B cell (primary cell): ENCODE results near the gene RNPEPL1.

Experiments used
- EZH2 ChIP-seq: IDR thresholded peaks from 2 replicates; pipeline ENCODE4 v1.6.1; 2012; ENCODE audit warnings: borderline replicate concordance, low read depth, mild to moderate bottlenecking, moderate library complexity, low read length; ENCODE audit not compliant: insufficient read depth, poor library complexity, severe bottlenecking
- TF ChIP-seq, protein P1 (sequence below): fragments of 200-600 bp; IDR thresholded peaks from one replicate; pipeline ENCODE4 v1.8.0; 2022; ENCODE audit warnings: antibody characterized with exemption, mild to moderate bottlenecking

DNA sequence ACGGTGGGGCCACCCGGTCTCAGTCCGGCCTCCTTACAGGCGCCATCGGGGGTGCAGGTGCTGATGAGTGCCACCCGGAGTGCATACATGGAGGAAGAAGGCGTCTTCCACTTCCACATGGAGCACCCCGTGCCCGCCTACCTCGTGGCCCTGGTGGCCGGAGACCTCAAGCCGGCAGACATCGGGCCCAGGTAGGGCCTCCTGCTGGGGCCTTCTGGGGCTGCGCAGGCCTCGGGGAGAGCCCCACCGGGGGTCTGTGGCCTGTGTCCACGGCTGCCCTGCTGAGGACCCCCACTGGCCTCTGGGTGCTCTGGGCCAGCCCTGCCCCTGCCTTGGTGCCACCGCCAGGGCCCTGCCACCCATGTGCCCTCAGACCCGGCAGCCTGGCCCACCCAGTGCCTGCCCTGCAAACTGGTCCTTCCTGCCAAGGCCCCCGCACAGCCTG lies 4.8 kb downstream of the RNPEPL1 start:
- TF ChIP-seq, protein P1, sequence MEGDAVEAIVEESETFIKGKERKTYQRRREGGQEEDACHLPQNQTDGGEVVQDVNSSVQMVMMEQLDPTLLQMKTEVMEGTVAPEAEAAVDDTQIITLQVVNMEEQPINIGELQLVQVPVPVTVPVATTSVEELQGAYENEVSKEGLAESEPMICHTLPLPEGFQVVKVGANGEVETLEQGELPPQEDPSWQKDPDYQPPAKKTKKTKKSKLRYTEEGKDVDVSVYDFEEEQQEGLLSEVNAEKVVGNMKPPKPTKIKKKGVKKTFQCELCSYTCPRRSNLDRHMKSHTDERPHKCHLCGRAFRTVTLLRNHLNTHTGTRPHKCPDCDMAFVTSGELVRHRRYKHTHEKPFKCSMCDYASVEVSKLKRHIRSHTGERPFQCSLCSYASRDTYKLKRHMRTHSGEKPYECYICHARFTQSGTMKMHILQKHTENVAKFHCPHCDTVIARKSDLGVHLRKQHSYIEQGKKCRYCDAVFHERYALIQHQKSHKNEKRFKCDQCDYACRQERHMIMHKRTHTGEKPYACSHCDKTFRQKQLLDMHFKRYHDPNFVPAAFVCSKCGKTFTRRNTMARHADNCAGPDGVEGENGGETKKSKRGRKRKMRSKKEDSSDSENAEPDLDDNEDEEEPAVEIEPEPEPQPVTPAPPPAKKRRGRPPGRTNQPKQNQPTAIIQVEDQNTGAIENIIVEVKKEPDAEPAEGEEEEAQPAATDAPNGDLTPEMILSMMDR: no peak
- TF ChIP-seq EZH2: no peak
